ENCODE data around the gene COG5.

Gene COG5

DNA sequence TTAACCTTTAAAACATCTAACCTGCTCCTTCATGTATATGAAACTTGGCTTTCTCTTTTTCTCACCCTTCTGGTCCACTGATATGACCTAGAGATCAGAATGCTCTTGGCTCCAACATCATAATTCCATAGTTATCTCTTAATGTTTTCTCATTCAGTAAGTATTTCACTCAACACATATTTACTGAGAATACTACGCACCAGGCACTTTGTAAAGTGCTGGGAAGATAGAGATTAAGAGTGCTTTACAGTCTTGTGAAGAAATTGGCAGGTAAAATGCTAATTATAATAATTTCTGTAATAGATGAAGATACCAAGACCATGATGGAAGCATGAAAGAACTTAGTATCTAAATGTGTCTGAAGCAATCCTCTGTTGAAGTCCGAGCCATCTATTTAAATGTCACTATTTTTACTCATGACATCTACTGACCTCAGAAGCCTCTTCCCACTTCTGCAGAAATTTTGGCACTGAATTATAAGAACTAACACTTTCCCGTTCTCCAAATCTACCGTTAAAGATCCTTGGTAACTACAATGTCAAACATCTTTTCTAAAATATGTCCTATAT, 278.7 kb downstream of the COG5 start:
- no peaks in the 10 kb centered on the region for H3K27me3 ChIP-seq (ENCODE audit: insufficient read depth, low read length)
- H3K4me1 ChIP-seq (ENCODE audit: insufficient read depth, low read length, severe bottlenecking): no peaks in the 10 kb centered on the region
- H3K9ac ChIP-seq (ENCODE audit: low read length): no peak overlapping the region
- H3K79me2 ChIP-seq (ENCODE audit: insufficient read depth, low read length): no peaks in the 10 kb centered on the region
- H2AFZ ChIP-seq (ENCODE audit: low read length): no peak overlapping the region
- H4K20me1 ChIP-seq (ENCODE audit: insufficient read depth, low read length): no peaks in the 10 kb centered on the region
- no peaks in the 10 kb centered on the region for H3K9me2 ChIP-seq (ENCODE audit: low read depth, low read length)
- no peak overlapping the region for H3K27ac ChIP-seq (ENCODE audit: low read depth, low read length, poor library complexity, severe bottlenecking)
- no peak for TF ChIP-seq CTCF (IDR thresholded peaks at IDR 0.05; ENCODE audit: low read length)
- no peak for TF ChIP-seq EZH2 (IDR thresholded peaks at IDR 0.05; ENCODE audit: borderline replicate concordance, low read length)
- no peak overlapping the region for H3K4me3 ChIP-seq (ENCODE audit: low read depth, low read length, poor library complexity, severe bottlenecking)
- no peaks in the 10 kb centered on the region for H3K36me3 ChIP-seq (ENCODE audit: insufficient read depth, low read length)
- no peak overlapping the region for H3K4me2 ChIP-seq (ENCODE audit: low read length)
- no peaks in the 10 kb centered on the region for H3F3A ChIP-seq (ENCODE audit: insufficient read depth, low read length)
- no peaks in the 10 kb centered on the region for H3K9me3 ChIP-seq (ENCODE audit: low read length)

DNA sequence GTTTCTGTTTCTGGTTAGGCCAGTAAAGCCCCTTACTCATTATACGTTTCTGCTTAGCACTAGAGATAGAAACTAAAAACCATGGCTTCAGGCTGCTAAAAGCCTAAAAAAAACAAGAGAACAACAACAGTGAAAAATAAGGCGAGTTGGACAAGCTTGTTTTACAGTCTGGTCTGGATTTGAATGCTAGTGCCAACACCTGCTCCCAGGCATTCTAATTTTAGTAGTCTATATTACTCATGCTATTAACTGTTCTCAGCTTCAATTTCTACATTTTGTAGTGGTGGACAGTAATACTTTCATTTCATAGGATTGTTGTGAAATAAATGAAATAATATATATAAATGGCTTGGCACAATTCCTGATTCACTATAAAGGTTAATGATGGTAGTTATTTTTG, 286.4 kb downstream of the COG5 start:
- H3K4me2 ChIP-seq (ENCODE audit: low read length): no peak overlapping the region
- no peaks in the 10 kb centered on the region for H3K79me2 ChIP-seq (ENCODE audit: insufficient read depth, low read length)
- H3K9me2 ChIP-seq (ENCODE audit: low read depth, low read length): no peaks in the 10 kb centered on the region
- H3K27ac ChIP-seq (ENCODE audit: low read depth, low read length, poor library complexity, severe bottlenecking): no peak overlapping the region
- no peaks in the 10 kb centered on the region for H4K20me1 ChIP-seq (ENCODE audit: insufficient read depth, low read length)
- no peaks in the 10 kb centered on the region for H3K36me3 ChIP-seq (ENCODE audit: insufficient read depth, low read length)
- H3K9ac ChIP-seq (ENCODE audit: low read length): no peak overlapping the region
- H3K27me3 ChIP-seq (ENCODE audit: insufficient read depth, low read length): no peaks in the 10 kb centered on the region
- H3F3A ChIP-seq (ENCODE audit: insufficient read depth, low read length): no peaks in the 10 kb centered on the region
- no peaks in the 10 kb centered on the region for H3K9me3 ChIP-seq (ENCODE audit: low read length)
- no peak overlapping the region for H3K4me3 ChIP-seq (ENCODE audit: low read depth, low read length, poor library complexity, severe bottlenecking)
- H2AFZ ChIP-seq (ENCODE audit: low read length): no peak overlapping the region
- H3K4me1 ChIP-seq (ENCODE audit: insufficient read depth, low read length, severe bottlenecking): no peaks in the 10 kb centered on the region
- no peak for TF ChIP-seq EZH2 (IDR thresholded peaks at IDR 0.05; ENCODE audit: borderline replicate concordance, low read length)

- H2AFZ ChIP-seq (ENCODE audit: low read length): no peak overlapping the region
- H3K9ac ChIP-seq (ENCODE audit: low read length): no peak overlapping the region
- no peaks in the 10 kb centered on the region for H3K79me2 ChIP-seq (ENCODE audit: insufficient read depth, low read length)
- no peaks in the 10 kb centered on the region for H3K4me1 ChIP-seq (ENCODE audit: insufficient read depth, low read length, severe bottlenecking)
- H4K20me1 ChIP-seq (ENCODE audit: insufficient read depth, low read length): no peaks in the 10 kb centered on the region
- H3K4me3 ChIP-seq (ENCODE audit: low read depth, low read length, poor library complexity, severe bottlenecking): no peak overlapping the region
- H3K27ac ChIP-seq (ENCODE audit: low read depth, low read length, poor library complexity, severe bottlenecking): no peak overlapping the region
- no peaks in the 10 kb centered on the region for H3K36me3 ChIP-seq (ENCODE audit: insufficient read depth, low read length)
- no peaks in the 10 kb centered on the region for H3K9me2 ChIP-seq (ENCODE audit: low read depth, low read length)
- H3K4me2 ChIP-seq (ENCODE audit: low read length): no peak overlapping the region
- no peaks in the 10 kb centered on the region for H3K9me3 ChIP-seq (ENCODE audit: low read length)
- no peaks in the 10 kb centered on the region for H3K27me3 ChIP-seq (ENCODE audit: insufficient read depth, low read length)
- H3F3A ChIP-seq (ENCODE audit: insufficient read depth, low read length): no peaks in the 10 kb centered on the region
- TF ChIP-seq CTCF (IDR thresholded peaks at IDR 0.05; ENCODE audit: low read length) (no peak), EZH2 (IDR thresholded peaks at IDR 0.05; ENCODE audit: borderline replicate concordance, low read length) (no peak)
Observed at GRCh38 chr7:107276220-107276827, 287.4 kb downstream of the COG5 start.

- Histone ChIP-seq H3K79me2 (ENCODE audit: insufficient read depth, low read length) (no peaks in the 10 kb centered on the region), H3K4me1 (ENCODE audit: insufficient read depth, low read length, severe bottlenecking) (no peaks in the 10 kb centered on the region), H2AFZ (ENCODE audit: low read length) (no peak overlapping the region), H3K36me3 (ENCODE audit: insufficient read depth, low read length) (no peaks in the 10 kb centered on the region), H3K9me2 (ENCODE audit: low read depth, low read length) (no peaks in the 10 kb centered on the region), H3K27ac (ENCODE audit: low read depth, low read length, poor library complexity, severe bottlenecking) (no peak overlapping the region), H3K27me3 (ENCODE audit: insufficient read depth, low read length) (no peaks in the 10 kb centered on the region), H3K9me3 (ENCODE audit: low read length) (no peaks in the 10 kb centered on the region), H3K4me3 (ENCODE audit: low read depth, low read length, poor library complexity, severe bottlenecking) (no peak overlapping the region), H4K20me1 (ENCODE audit: insufficient read depth, low read length) (no peaks in the 10 kb centered on the region), H3F3A (ENCODE audit: insufficient read depth, low read length) (no peaks in the 10 kb centered on the region), H3K4me2 (ENCODE audit: low read length) (no peak overlapping the region), H3K9ac (ENCODE audit: low read length) (no peak overlapping the region)
- TF ChIP-seq EZH2 (IDR thresholded peaks at IDR 0.05; ENCODE audit: borderline replicate concordance, low read length) (no peak), CTCF (IDR thresholded peaks at IDR 0.05; ENCODE audit: low read length) (no peak)
Observed at GRCh38 chr7:107274506-107274905, 289.2 kb downstream of the COG5 start.
